Fibroblast of the aortic adventitia (primary cell): Measurements from ENCODE around the gene ZNF439. TPM values are rescaled to one million over a fixed set of nuclear protein-coding genes. Genes with fewer than 3 reads are reported as not detected.
"Not testable (repeated sequence)": the region's sequence is repeated elsewhere in the genome, so short reads cannot be mapped to it uniquely, and the experiment has no call there.

ENCODE experiments used
- DNase-seq: peaks from one replicate; pipeline ENCODE4 v3.0.0-alpha.2; 2010; ENCODE audit warnings: low read depth
- H3K4me3 ChIP-seq: 2 replicates; pipeline ENCODE4 v1.5.1; 2011; ENCODE audit warnings: low read depth, mild to moderate bottlenecking, control low read depth, low read length, moderate library complexity
- CTCF ChIP-seq: IDR thresholded peaks from 2 replicates; pipeline ENCODE4 v1.5.1; 2011; ENCODE audit warnings: mild to moderate bottlenecking, low read length, control low read depth, inconsistent platforms; ENCODE audit not compliant: insufficient read depth
- total RNA-seq: library from RNA; depleted of rRNA; stranded (reverse); fragments of >200 nt; gene quantifications from 2 replicates; pipeline ENCODE4 v1.2.3, GENCODE V29; 2012; ENCODE audit warnings: low replicate concordance

Gene ZNF439
- total RNA-seq, 1 donor: 0.72 TPM

- DNase-seq: peak; percentile 58
- TF ChIP-seq CTCF: no peak
- H3K4me3 ChIP-seq: no peak overlapping the region
Observed at GRCh38 chr19:11821474-11822109, 26.9 kb upstream of the ZNF439 start.

GRCh38 chr19:11828957-11829876, 19.3 kb upstream of the ZNF439 start:
- H3K4me3 ChIP-seq, DNase-seq: not testable (repeated sequence)

GRCh38 chr19:11832253-11832912, 16.1 kb upstream of the ZNF439 start:
- DNase-seq: no peak
- no peak for TF ChIP-seq CTCF
- no peak overlapping the region for H3K4me3 ChIP-seq

GRCh38 chr19:11833541-11833940, 15.0 kb upstream of the ZNF439 start:
- TF ChIP-seq CTCF: no peak
- no peak for DNase-seq
- H3K4me3 ChIP-seq: no peak overlapping the region

- not testable (repeated sequence) for DNase-seq, H3K4me3 ChIP-seq
Observed at GRCh38 chr19:11835626-11836066, 12.9 kb upstream of the ZNF439 start.

- no peak for TF ChIP-seq CTCF
- no peak overlapping the region for H3K4me3 ChIP-seq
- DNase-seq: no peak
Observed at GRCh38 chr19:11843722-11844121, 4.8 kb upstream of the ZNF439 start.

GRCh38 chr19:11847615-11848014, 911 bp upstream of the ZNF439 start:
- not testable (repeated sequence) for H3K4me3 ChIP-seq, DNase-seq

- peak overlapping the region; percentile 68 for H3K4me3 ChIP-seq
- TF ChIP-seq CTCF: no peak
- DNase-seq: no peak
Observed at GRCh38 chr19:11848200-11848593, 329 bp upstream of the ZNF439 start.

- DNase-seq, H3K4me3 ChIP-seq: not testable (repeated sequence)
Observed at GRCh38 chr19:11850289-11850688, 1.8 kb downstream of the ZNF439 start.
